T-helper 17 cell (primary cell): Measurements from ENCODE around the gene TMEM121. TPM values are rescaled to one million over a fixed set of nuclear protein-coding genes. Genes with fewer than 3 reads are reported as not detected.
A peak's percentile ranks its signal among the peaks of the same experiment; 100 is the strongest.

ENCODE experiments used
- ATAC-seq: fragments of 150-1000 bp; cut with Tn5 transposase; 2 replicates; pipeline ENCODE4 v1.10.0; 2021; ENCODE audit warnings: mild to moderate bottlenecking, moderate library complexity
- DNase-seq, 3 donors: peaks; one replicate each; pipeline versions ENCODE4 v3.0.0 to v3.0.0-alpha.2; 2020 to 2021
- H3K9me3 ChIP-seq: one replicate; pipeline ENCODE4 v1.7.0; 2013; ENCODE audit warnings: low read length, mild to moderate bottlenecking; ENCODE audit not compliant: control insufficient read depth, poor library complexity, severe bottlenecking
- H3K27ac Mint-ChIP-seq: one replicate; pipeline ENCODE4 v1.8.0; 2022; ENCODE audit warnings: mild to moderate bottlenecking, moderate library complexity, mixed read lengths
- H3K27me3 Mint-ChIP-seq: one replicate; pipeline ENCODE4 v1.8.0; 2022; ENCODE audit warnings: mixed read lengths
- H3K36me3 Mint-ChIP-seq: one replicate; pipeline ENCODE4 v1.8.0; 2022; ENCODE audit warnings: low read depth, mixed read lengths
- H3K4me1 Mint-ChIP-seq: one replicate; pipeline ENCODE4 v1.8.0; 2022; ENCODE audit warnings: mild to moderate bottlenecking, mixed read lengths
- H3K4me3 Mint-ChIP-seq: one replicate; pipeline ENCODE4 v1.8.0; 2022; ENCODE audit warnings: mild to moderate bottlenecking, moderate library complexity, mixed read lengths
- total RNA-seq, 4 donors: library from RNA in 2 of 4; stranded (reverse) in 2 of 4; gene quantifications; one replicate each; pipeline ENCODE4 v1.2.3 and lab custom pipeline; 2022 to 2026

Gene TMEM121
- total RNA-seq, 2 donors from 2014 or later, result 0.85 to 2.6 TPM

DNA sequence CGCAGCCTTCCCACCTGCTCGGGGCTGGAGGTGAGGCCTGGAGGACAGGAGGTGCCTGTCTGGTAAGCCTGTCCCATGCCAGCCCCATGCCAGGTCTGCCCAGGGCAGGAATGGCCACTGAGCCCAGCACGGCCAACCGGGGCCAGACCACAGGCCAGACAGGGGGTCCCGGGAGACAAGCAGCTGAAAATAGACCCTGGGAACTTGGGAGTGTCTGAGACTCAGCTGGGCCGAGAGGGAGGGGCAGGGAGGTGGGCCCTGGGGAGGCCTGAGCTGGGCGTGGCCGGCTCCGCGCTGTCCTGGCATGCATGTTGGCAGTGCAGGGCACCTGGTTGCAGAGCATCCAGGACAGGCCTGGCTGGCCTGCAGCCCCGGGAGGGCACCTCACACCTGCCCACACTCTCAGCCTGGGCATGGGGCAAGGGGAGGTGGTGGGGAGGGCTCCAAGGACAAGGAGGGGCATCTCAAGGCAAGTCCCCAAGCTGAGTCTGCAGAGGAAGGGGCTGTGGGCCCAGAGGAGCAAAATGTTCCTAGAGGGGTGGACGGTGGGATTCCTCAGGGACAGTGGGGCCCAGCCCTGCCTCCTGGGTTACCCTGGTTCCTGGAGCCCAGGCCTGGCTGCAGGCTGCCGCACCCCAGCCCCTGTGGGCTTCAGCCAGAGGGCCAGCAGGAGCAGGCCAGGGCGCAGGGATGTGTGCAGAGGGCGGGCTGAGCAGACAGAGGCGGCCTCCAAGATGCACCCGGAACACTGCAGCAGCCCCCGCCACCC lies 42.9 kb upstream of the TMEM121 start:
- peak overlapping the region; percentile 89 for H3K4me3 Mint-ChIP-seq
- H3K27me3 Mint-ChIP-seq, result no peaks in the 10 kb centered on the region
- DNase-seq (no peak), ATAC-seq (no peak)
- H3K27ac Mint-ChIP-seq, result peak overlapping the region; percentile 99
- H3K9me3 ChIP-seq, result no peaks in the 10 kb centered on the region
- peaks cover 52% of the 10 kb centered on the region for H3K4me1 Mint-ChIP-seq
- H3K36me3 Mint-ChIP-seq, result no peaks in the 10 kb centered on the region

- no peaks in the 10 kb centered on the region for H3K27me3 Mint-ChIP-seq
- peak overlapping the region; percentile 95 for H3K27ac Mint-ChIP-seq
- ATAC-seq, result no peak
- peaks cover 58% of the 10 kb centered on the region for H3K4me1 Mint-ChIP-seq
- no peaks in the 10 kb centered on the region for H3K36me3 Mint-ChIP-seq
- H3K4me3 Mint-ChIP-seq, result peak overlapping the region; percentile 83
- peak in 2 of 3 donors; percentile 38 to 47 for DNase-seq
- no peaks in the 10 kb centered on the region for H3K9me3 ChIP-seq
Measured at GRCh38 chr14:105484069-105484996, 42.0 kb upstream of the TMEM121 start.

GRCh38 chr14:105484997-105485393 lies 41.4 kb upstream of the TMEM121 start:
- no peak for ATAC-seq
- no peaks in the 10 kb centered on the region for H3K27me3 Mint-ChIP-seq
- no peak for DNase-seq
- no peaks in the 10 kb centered on the region for H3K9me3 ChIP-seq
- peaks cover 2% of the 10 kb centered on the region for H3K36me3 Mint-ChIP-seq
- peak overlapping the region; percentile 96 for H3K4me3 Mint-ChIP-seq
- peak overlapping the region; percentile 95 for H3K27ac Mint-ChIP-seq
- peaks cover 60% of the 10 kb centered on the region for H3K4me1 Mint-ChIP-seq

GRCh38 chr14:105485739-105486162 lies 40.6 kb upstream of the TMEM121 start:
- Mint-ChIP-seq H3K4me3 (peak overlapping the region; percentile 96), H3K27ac (peak overlapping the region; percentile 95)
- no peak for ATAC-seq

GRCh38 chr14:105486163-105486973 lies 40.0 kb upstream of the TMEM121 start, which contains the start of gene CRIP1:
Gene CRIP1 (plus strand): TSS chr14:105486886. CDS start chr14:105487260, 374 bp downstream.
- peak within 1 kb of the TSS; percentile 95 for H3K27ac Mint-ChIP-seq
- no peaks in the 10 kb centered on the region for H3K9me3 ChIP-seq
- peaks cover 54% of the 10 kb centered on the region for H3K4me1 Mint-ChIP-seq
- ATAC-seq, result no peak
- no peaks in the 10 kb centered on the region for H3K27me3 Mint-ChIP-seq
- peak; percentile 21 to 41 (median 31) for DNase-seq
- H3K4me3 Mint-ChIP-seq, result peak within 1 kb of the TSS; percentile 96
- peaks cover 2% of the 10 kb centered on the region for H3K36me3 Mint-ChIP-seq

More at GRCh38 chr14:105485739-105486162, 40.6 kb upstream of the TMEM121 start:
- Mint-ChIP-seq H3K27me3 (no peaks in the 10 kb centered on the region), H3K36me3 (peaks cover 2% of the 10 kb centered on the region), H3K4me1 (peaks cover 57% of the 10 kb centered on the region)
- H3K9me3 ChIP-seq, result no peaks in the 10 kb centered on the region
- peak; percentile 49 to 62 (median 58) for DNase-seq

DNA sequence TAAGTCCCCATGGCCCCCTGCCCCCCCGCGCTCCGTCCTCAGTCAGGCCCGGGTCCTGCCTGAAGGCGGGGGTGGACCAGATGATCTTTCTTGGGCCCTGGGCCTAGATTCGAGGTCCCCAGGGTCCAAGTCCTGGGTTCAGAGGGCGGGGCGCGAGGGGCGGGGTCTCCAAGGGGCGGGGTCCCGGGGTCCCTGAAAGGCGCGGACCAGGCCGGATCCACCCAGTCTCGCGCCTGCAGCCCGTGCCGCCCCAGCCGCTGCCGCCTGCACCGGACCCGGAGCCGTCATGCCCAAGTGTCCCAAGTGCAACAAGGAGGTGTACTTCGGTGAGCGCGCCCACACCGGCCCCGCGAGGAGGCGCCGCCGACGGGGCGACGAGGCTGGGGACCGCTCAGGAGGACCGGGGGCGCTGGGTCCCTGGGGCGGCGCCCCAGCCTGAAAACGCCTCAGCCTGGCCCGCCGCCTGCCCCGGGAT lies 39.4 kb upstream of the TMEM121 start:
- peaks cover 2% of the 10 kb centered on the region for H3K36me3 Mint-ChIP-seq
- no peak for ATAC-seq
- no peaks in the 10 kb centered on the region for H3K9me3 ChIP-seq
- H3K4me3 Mint-ChIP-seq, result peak overlapping the region; percentile 96
- H3K27me3 Mint-ChIP-seq, result no peaks in the 10 kb centered on the region
- DNase-seq, result peak; percentile 55 to 60 (median 57)
- peak overlapping the region; percentile 95 for H3K27ac Mint-ChIP-seq
- peaks cover 53% of the 10 kb centered on the region for H3K4me1 Mint-ChIP-seq

DNA sequence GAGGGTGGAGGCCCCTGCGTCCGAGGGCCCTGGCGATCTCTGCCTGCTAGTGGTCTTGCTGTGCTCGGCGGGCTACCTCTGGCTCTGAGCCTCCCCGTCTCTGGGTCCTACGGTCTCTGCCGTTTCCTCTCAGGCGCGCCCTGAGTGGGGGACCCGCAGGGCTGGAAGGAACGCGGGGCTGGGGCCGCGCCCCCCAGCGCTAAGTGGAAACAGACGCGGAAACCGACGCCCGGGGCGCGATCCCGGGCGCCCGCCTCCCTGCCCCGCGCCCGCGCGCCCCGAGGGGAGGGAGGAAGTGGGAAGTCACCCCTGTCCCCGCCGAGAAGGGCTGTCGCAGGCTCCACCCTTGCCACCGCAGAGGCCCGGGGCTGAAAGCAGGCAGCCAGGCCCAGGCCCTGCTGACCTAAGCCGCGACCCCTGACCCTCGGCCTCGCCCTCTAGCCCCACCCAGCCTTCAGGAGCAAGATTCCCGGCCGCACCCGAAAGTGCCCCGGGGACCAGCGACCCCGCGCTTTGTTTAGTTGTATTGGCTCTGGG lies 38.9 kb upstream of the TMEM121 start:
- H3K9me3 ChIP-seq, result no peaks in the 10 kb centered on the region
- H3K27me3 Mint-ChIP-seq, result no peaks in the 10 kb centered on the region
- H3K36me3 Mint-ChIP-seq, result peaks cover 2% of the 10 kb centered on the region
- peak overlapping the region; percentile 95 for H3K27ac Mint-ChIP-seq
- peak; percentile 64 to 70 (median 66) for DNase-seq
- H3K4me3 Mint-ChIP-seq, result peak overlapping the region; percentile 96
- no peak for ATAC-seq
- peaks cover 49% of the 10 kb centered on the region for H3K4me1 Mint-ChIP-seq

DNA sequence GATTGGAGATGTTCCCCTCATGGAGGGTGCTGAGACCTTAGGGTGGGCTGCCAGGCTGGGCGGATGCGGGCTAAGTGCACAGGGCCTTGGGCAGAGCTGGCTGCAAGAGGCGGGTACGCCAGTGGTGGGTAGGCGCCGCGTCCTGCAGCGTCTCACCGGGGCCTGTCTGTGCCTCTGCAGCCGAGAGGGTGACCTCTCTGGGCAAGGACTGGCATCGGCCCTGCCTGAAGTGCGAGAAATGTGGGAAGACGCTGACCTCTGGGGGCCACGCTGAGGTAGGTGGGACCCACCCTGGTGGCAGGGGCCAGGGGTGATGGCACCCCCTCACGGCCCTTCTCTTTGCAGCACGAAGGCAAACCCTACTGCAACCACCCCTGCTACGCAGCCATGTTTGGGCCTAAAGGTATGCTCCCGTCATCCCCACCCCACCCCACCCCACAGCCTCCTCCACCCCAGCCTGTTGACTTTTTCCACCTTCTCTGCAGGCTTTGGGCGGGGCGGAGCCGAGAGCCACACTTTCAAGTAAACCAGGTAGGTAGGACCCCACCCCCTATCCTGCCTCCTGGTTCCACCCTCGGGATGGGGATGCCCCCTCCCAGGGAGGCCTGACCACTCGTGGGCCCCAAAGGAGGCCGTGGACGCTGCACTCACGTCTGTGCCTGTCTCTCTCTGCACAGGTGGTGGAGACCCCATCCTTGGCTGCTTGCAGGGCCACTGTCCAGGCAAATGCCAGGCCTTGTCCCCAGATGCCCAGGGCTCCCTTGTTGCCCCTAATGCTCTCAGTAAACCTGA lies 38.2 kb upstream of the TMEM121 start:
- H3K9me3 ChIP-seq, result no peaks in the 10 kb centered on the region
- Mint-ChIP-seq H3K27me3 (no peaks in the 10 kb centered on the region), H3K36me3 (peaks cover 2% of the 10 kb centered on the region), H3K4me3 (peak overlapping the region; percentile 96), H3K27ac (peak overlapping the region; percentile 95), H3K4me1 (peaks cover 47% of the 10 kb centered on the region)
- ATAC-seq, result no peak
- peak in 1 of 3 donors; percentile 29 for DNase-seq

DNA sequence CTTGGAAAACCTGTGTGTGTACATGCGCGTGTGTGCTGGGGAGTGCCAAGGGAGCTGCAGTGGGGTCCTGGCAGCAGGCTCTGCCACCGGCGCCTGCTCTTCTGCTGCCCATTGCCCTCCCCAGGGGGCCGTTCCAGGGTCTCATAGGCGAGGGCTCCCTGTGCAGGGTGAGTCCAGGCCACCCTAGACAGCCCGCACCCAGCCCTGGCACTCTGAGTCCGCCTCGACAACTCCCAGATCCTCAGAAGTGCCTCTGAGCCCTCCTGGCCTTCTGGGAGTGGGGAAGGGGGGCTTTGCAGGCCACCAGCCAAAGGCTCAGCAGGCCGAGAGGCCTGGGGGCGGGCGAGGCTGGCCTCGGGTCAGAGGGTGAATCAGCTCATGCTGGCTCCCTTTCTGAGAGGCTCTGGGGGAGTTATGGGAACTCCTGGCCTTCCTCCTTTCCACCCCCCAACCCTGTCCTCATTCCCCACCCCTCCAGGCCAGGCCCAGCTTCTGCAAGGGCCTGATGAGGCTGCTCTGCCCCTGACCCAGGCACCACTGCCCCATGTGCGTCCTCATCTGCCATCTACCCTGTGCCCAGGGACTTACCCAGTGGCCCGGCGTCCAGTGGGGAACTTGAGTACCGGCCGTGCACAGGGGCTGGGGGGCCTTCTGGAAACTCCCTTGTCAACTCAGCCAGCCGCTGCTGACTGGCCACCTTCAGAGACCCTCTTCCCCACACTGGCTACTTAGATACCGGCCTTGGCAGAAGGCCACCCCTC lies 37.4 kb upstream of the TMEM121 start:
- Mint-ChIP-seq H3K4me3 (peak overlapping the region; percentile 96), H3K36me3 (peaks cover 2% of the 10 kb centered on the region)

DNA sequence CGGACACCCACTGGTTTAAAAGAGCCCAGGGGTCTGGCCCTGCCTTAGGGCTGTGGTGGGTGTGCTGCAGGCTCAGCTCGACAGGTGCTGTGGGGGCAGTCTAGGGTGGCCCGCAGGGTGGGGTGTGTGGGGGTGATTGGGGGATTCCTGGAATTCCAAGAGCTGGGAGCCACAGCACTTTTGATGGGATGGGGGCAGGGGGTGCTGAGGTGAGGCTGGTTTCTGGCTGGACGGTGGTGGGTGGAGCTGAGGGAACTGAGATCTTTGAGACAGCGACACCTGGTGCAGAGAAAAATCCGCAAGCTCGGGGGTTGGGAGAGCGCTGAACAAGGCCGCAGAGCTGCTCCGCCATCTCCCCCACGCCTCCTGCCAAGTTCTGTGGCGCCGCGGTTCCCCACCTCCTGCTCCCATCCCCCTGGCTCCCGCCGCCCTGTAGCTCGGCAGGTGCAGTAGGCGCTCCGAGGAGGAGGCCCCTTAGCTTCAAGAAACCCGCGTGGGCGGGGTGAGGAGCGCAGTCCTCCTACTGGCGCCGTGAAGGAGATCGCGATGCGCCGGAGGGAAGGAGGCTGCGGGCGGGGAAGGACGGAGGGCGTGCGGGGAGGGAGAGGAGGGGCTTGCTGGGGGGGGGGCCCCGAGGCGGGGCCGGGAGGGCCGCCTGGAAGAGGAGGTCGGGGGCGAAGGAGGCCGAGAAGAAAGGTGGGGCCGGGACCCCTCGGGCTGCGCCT lies 36.7 kb upstream of the TMEM121 start:
- Mint-ChIP-seq H3K4me3 (peak overlapping the region; percentile 96), H3K36me3 (peaks cover 2% of the 10 kb centered on the region), H3K4me1 (peaks cover 40% of the 10 kb centered on the region), H3K27ac (peak overlapping the region; percentile 95), H3K27me3 (no peaks in the 10 kb centered on the region)
- H3K9me3 ChIP-seq, result no peaks in the 10 kb centered on the region
- peak; percentile 12 for ATAC-seq
- peak; percentile 78 to 87 (median 82) for DNase-seq

More for the DNA sequence above, 37.4 kb upstream of the TMEM121 start:
- DNase-seq (peak in 1 of 3 donors; percentile 17), ATAC-seq (no peak)
- H3K9me3 ChIP-seq, result no peaks in the 10 kb centered on the region
- Mint-ChIP-seq H3K4me1 (peaks cover 46% of the 10 kb centered on the region), H3K27me3 (no peaks in the 10 kb centered on the region), H3K27ac (peak overlapping the region; percentile 95)

GRCh38 chr14:105490267-105490571 lies 36.2 kb upstream of the TMEM121 start:
- Mint-ChIP-seq H3K27ac (peak overlapping the region; percentile 95), H3K36me3 (peaks cover 2% of the 10 kb centered on the region), H3K4me1 (peaks cover 37% of the 10 kb centered on the region), H3K4me3 (peak overlapping the region; percentile 96), H3K27me3 (no peaks in the 10 kb centered on the region)
- no peaks in the 10 kb centered on the region for H3K9me3 ChIP-seq
- DNase-seq (no peak), ATAC-seq (no peak)
